Heart left ventricle (tissue), 13 donors: ENCODE measurements around the gene MAGI1.

Experiments used
- POLR2A ChIP-seq, 2 donors: fragments of 450-650 bp; IDR thresholded peaks; one replicate each; pipeline ENCODE4 v1.6.1; 2017; ENCODE audit warnings: antibody characterized with exemption in 2 of 2, mild to moderate bottlenecking in 2 of 2, moderate library complexity in 2 of 2
- TF ChIP-seq, protein P1 (sequence below), 12 donors: fragments of 200-600 bp; sonication (generic) in 4 of 12; IDR thresholded peaks; one replicate each; pipeline versions ENCODE4 v1.5.0 to v1.8.0; 2018 to 2022; ENCODE audit warnings: antibody characterized with exemption in 12 of 12, mild to moderate bottlenecking in 5 of 12
- donor health status: ischemic (EF 13 %, LVEDD 7.1; RV severe dilation, severe dysfunction).
- donor health status: DM: no; HTN: yes; CAD: no.
- donor health status: DM: no; HTN: no; CAD: no.
- donor health status: ischemic (EF 25% LVEDD 6.9; RV normal size, moderate dysfunction).
- donor health status: ischemic (EF 25% LVEDD 5.7; RV mildly dilated, moderate dysfunction).
- donor health status: ischemic (EF 35%, LVEDD 5.7; RV mildly dilated, moderate dysfunction).
- donor health status: nonischemic (EF 11% LVEDD 7.7; RV severe dilation, severe dysfunction).
- donor health status: DM: yes; HTN: yes; CAD: no.
- donor health status: PGD.
- donor health status: ischemic (EF 29% LVEDD 5.4; RV normal size, mild dysfunction).
- donor health status: nonischemic (EF 23%, LVEDD 6.1; RV moderate dilation, normal function).

DNA sequence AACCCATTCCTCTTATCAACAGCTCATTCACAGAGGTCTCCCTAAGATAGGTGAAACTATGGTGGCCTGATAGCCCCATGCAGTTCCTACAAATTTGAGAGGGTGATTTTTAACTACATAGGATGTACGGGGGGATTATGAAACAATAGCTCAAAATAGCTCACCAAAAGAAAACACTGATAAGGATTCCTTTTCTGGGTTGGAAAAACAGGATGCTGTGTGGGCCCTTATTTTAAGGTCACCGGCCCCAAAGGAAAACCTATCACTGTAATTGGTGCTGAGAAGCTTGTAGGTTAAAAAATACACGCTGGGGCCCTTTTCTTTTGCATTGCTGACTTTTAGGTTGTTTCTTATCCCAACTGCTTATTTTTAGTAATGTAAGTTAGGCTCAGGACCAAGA is 627.4 kb downstream of the MAGI1 start:
- TF ChIP-seq, protein P1, sequence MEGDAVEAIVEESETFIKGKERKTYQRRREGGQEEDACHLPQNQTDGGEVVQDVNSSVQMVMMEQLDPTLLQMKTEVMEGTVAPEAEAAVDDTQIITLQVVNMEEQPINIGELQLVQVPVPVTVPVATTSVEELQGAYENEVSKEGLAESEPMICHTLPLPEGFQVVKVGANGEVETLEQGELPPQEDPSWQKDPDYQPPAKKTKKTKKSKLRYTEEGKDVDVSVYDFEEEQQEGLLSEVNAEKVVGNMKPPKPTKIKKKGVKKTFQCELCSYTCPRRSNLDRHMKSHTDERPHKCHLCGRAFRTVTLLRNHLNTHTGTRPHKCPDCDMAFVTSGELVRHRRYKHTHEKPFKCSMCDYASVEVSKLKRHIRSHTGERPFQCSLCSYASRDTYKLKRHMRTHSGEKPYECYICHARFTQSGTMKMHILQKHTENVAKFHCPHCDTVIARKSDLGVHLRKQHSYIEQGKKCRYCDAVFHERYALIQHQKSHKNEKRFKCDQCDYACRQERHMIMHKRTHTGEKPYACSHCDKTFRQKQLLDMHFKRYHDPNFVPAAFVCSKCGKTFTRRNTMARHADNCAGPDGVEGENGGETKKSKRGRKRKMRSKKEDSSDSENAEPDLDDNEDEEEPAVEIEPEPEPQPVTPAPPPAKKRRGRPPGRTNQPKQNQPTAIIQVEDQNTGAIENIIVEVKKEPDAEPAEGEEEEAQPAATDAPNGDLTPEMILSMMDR (IDR thresholded peaks at IDR 0.05): no peak
- no peak for TF ChIP-seq POLR2A (IDR thresholded peaks at IDR 0.05)
